HG03342 (cell line): Measurements from ENCODE around the gene RABGAP1L.
"Not testable (repeated sequence)": the region's sequence is repeated elsewhere in the genome, so short reads cannot be mapped to it uniquely, and the experiment has no call there.

Source experiments
- ATAC-seq: cut with Tn5 transposase; IDR thresholded peaks from one replicate; pipeline ENCODE4 v1.9.1; 2021; ENCODE audit warnings: mild to moderate bottlenecking, moderate library complexity; ENCODE audit not compliant: unreplicated experiment

The RABGAP1L gene

DNA sequence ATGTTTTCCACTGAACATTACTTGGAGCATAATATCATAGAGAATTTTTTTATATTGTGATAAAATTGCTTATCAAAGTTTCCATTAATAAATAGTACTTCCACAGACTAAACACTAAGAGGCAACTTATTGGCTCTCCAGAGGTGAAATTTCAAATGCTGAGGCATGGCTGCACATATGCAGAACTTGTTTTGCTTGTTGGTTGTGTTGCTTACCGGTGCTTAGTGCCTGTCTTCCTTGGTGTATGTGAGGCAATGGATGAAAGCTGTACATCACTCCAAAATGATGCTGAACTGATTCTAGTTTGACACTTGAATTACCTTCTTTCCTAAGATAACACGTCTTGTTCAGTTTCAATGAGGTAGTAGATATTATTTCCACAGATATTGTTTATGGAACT lies 258.6 kb downstream of the RABGAP1L start:
- ATAC-seq: no peak

DNA sequence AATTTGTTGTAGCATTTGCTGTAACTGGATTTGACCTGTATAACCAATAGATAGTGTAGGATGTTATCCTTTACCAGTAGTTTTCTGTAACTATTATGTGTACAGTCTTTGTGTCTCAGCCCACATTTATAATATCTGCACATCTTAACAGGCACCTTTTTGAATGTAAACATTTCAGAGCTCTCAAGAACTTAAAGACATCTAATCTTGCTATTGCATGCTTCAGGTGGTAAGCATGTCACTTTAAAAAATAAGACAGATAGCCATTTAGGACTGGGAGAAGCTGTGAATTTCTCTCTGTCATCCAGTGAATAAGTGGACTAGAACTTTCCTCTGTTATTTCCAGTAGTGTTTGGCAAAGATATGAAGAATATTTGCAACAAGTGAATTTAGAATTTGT lies 265.8 kb downstream of the RABGAP1L start:
- no peak for ATAC-seq

DNA sequence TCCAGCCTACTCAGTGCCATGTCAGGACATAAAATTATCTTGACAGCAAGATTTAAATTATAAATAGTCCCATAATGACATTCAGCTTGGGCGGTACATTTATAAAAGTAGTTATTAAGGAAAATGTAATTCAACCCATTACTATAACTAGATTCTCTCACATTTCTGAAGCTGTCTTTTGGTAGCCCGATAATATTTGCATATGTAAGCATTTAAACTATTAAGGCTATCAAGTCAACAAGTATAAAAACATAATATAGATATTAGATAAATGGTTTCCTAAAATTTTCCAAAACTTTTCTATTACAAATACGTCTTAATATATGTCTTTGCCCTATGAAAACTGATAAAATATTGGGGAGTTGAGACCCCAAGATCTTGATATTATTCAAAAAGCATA lies 266.8 kb downstream of the RABGAP1L start:
- ATAC-seq: no peak

DNA sequence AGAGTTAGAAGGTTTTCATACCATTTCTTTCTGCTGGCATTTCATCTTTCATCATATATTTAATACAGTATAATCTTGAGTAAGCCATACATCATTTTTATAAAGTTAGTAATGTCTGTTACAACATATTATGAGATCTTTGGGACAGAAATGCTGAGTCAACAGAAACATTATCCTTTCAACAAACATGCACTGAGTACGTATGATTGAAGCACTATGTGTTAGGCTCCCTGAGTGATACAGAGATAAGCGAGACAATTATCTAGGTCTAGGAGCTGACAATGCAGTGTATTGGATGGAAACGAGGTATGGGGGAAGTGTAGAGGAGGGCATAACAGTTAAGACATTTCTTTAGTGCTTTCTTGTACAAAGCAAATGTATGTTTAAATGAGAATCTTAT lies 268.7 kb downstream of the RABGAP1L start:
- ATAC-seq: no peak

DNA sequence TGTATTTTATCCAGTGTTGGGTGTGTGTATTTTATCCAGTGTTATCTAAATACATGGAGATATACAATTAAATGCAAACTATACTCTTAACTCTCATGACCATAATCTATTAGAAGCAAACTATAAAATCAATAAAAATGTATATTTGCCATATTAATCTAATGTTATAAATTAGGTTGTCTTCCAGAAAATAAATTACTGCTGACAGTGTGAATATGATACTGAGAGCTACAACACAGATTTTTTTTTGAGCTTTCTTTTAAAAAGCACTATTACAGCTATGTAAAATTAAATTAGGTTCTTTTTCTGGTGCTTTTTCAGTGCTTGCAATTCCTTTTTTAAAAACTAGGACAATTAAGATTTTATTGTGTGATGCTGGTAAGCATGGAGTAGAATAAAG lies 269.4 kb downstream of the RABGAP1L start:
- no peak for ATAC-seq

DNA sequence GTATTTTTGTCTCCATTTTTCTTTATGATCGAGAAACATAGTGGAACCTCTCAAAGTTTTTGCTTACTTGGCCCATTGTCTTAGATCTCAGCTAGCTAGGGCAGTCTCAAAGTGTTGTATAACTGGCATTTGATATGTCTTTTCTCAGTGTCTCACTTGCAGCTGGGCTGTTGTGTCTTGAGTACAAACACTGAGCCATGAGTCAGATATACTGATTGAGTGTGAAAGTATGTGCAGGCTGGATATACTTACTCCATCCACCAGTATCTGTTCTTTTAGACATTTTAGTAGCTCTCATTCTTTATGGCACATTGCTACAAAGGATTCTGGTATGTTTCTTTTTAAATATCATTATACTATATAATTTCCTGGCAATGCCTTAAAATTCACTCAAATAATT lies 274.1 kb downstream of the RABGAP1L start:
- ATAC-seq: no peak

DNA sequence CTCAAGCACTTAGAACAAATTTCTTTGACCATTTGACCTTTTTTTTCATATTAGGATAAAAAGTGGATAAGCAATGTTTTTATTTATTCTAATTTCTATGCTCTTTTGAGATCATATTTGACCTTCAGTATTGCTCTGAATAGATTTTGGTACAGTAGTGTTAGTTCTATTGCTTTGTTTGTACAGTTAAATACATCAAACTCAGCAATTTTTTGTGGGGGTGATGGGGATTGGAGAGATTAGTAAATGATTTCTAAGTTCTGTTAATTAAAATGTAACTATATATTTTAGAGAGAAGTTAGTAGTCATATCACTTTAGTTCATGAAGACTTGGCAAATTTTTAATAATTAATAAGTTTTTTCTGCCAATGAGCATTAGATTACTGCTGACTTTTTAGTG lies 286.0 kb downstream of the RABGAP1L start:
- no peak for ATAC-seq

DNA sequence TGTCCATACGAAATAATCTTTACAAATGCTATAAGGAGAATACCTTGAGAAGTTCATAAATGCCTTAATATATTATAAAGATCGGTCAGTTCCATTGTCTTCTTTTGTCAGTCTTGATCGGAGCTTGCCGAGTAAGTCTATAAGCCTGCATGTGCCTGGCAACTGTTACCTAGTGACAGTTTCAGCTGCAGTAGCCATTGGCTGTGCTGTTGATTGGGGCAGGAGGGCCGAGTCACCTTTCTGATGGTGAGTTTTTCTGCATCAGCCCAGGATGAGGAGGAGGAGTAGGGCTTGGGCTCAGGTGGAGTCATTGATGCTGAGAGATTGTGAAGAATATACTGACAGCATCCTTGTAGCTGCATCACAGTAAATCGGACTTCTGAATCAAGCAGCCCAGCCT lies 286.5 kb downstream of the RABGAP1L start:
- no peak for ATAC-seq

DNA sequence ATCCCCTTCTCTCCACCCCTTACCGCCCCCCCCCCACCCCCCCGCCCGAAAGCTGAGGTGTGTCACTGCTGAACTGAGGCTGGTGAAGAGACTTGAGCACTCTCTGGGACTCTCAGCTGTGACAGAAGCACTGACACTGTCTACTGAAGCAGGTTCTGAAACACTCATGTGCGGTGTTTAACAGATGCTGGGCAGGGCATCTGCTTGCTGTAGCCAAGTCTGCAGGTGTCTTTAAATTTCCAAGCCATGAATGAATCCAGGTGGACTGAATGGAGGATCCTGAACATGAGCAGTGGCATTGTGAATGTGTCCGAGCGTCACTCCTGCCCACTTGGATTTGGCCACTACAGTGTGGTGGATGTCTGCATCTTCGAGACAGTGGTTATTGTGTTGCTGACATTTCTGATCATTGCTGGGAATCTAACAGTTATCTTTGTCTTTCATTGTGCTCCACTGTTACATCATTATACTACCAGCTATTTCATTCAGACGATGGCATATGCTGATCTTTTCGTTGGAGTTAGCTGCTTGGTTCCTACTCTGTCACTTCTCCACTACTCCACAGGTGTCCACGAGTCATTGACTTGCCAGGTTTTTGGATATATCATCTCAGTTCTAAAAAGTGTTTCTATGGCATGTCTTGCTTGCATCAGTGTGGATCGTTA lies 288.7 kb downstream of the RABGAP1L start, which contains the start of gene GPR52:
GPR52 (plus strand) TSS at position 99 of the 665 bp plus-strand sequence; CDS start at position 247, 148 bp downstream.
- ATAC-seq: no peak

DNA sequence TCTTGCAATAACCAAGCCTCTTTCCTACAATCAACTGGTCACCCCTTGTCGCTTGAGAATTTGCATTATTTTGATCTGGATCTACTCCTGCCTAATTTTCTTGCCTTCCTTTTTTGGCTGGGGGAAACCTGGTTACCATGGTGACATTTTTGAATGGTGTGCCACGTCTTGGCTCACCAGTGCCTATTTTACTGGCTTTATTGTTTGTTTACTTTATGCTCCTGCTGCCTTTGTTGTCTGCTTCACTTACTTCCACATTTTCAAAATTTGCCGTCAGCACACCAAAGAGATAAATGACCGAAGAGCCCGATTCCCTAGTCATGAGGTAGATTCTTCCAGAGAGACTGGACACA lies 289.2 kb downstream of the RABGAP1L start:
- ATAC-seq: no peak

DNA sequence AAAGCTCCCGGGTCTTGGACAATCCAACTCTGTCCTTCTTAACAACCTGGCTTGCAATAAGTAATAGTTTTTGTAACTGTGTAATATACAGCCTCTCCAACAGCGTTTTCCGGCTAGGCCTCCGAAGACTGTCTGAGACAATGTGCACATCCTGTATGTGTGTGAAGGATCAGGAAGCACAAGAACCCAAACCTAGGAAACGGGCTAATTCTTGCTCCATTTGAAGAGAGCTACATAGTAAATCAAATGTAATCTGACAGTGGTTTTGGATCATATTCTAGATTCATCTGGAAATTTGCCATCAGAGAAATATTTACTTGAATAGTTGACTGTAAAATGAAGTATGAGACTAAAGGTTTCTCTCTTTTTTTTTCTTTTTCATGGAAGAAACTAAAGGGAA lies 289.7 kb downstream of the RABGAP1L start:
- no peak for ATAC-seq

DNA sequence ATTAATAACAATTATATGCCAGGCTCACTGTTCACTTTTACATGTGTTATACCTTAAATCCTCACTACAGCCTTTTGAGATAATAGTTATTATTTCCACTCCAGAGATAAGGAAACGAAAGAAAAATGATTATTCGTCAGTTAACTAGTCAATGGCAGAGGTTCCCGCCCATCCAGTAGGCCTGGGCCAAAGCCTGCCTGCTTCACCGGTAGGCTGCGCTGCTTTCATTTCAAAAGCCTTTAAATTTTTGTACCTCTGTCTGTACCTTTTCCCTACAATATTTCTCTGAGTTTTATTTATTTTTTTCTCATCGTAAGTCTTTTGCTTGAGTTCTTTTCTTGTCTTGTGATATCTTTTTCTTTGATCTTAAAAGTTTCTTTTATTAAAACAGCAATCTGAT lies 292.1 kb downstream of the RABGAP1L start:
- no peak for ATAC-seq

DNA sequence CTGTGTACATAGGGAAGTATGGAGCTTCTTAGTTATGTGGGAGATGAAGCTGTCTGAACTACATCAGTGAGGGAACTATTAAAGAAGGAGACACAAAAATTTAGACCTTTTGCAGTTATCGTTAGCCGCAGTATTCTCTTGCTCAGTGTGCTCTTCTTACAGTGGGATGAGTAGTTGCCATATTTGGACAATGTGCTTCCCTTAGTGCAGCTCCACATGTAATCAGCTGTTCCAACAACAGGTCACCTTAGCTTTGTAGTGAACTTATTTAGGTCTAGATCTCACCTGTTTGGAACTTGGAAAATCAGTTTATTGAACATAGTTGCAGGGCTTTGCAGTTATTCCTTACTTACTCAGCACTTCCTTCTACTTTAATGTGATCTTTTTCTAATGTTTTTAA lies 306.5 kb downstream of the RABGAP1L start:
- no peak for ATAC-seq

DNA sequence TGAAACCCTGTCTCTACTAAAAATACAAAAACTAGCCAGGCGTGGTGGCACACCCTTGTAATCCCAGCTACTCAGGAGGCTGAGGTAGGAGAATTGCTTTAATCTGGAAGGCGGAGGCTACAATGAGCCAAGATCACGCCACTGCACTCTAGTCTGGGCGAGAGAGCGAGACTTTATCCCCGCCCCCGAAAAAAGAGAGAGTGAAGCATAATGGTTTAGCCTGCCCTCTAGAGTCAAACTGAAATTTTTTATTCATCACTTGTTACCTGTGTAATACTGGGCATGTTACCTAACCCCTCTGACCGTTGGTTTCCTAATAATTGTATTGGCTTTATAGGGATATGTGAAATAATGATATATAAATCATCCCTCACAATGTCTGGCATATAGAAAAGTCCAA lies 307.3 kb downstream of the RABGAP1L start:
- no peak for ATAC-seq

DNA sequence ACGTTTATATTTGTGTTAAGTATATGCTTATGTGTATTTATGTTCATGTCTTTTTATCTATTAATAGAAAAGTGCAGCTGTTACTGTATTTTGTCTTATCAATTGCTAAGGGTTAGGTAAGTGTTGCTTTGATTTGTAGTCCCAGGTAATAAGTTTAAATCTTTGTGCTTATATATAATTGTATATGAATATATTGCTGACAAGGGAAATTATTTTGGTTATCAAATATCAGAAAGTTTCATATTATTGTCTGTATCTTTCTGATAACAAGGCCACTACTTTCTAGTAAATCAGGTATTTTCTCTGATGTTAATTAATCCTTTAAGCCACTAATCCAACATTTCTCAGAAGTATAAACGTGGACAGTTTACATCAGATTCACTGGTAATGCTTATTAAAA lies 309.7 kb downstream of the RABGAP1L start:
- no peak for ATAC-seq

DNA sequence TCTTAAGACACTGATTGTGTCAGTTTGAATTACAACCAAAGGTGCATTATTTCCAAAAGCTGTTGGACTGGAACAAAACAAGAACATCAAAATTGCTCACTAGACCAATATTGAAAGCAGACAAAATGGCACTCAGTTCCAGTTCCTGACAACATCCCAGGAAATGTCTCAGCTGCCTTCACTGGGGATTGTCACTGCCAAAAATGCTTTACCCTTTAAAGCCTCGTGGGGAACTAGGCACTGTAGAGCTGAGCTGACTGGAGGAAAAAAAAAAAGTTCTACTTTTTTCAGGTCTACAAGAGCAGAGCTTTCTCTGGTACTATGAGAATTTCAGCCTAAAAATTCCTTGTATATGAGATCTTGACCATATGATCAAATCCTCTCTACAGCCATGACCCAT lies 310.4 kb downstream of the RABGAP1L start:
- no peak for ATAC-seq

DNA sequence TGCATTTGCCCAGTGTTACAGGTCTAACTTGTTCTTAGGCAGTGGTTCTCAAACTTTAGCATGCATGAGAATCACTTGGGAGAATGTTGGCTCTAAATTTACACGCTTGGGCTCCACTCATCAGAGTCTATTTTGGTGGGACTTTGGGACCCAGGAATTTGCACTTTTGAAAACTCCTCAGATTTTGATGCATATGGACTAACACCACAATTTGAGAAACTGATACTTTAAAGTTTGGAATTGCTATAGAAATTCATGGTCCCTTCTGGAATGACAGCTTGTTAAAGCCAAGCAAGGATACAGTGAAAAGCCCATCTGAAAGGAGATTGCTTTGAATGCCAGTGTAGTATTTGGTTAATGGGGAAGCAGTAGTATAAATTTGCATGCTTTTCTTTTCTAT lies 320.0 kb downstream of the RABGAP1L start:
- ATAC-seq: no peak

DNA sequence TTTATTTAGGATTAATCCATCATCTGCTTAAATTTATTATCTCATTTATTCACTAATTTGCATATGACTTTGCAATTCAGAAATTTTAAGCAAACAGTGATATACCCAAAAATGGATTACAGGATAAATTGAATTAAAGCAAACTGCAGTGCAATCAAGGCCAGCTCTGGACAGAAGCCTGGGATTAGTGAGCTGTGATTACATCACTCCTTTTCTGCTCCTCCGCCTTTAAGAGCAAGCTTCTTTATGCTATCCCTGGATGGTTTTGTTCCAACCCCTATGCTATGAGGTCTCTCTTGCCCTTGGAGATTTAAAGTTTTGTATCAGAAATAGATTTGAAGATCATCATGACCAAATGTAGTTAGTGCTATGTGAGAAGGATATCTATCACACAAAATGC lies 321.0 kb downstream of the RABGAP1L start:
- ATAC-seq: no peak

DNA sequence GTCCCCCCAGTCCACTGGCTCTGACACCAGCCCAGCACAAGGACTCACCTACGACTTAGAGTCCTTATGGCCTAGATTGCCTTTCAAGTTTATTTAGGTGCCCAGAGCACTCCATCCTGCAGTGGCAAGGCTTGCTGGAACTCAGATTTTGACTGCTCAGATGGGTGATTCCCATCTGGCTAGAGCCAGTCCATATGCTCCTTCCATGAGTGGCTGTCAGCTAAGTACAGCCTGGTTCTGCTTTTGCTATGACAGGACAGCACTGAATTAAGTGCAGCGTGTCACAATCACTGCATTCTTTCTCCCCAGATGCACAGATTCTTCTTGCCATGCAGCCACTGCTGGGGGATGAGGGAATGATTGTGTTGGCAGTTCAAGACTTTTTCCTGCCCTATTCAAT lies 332.3 kb downstream of the RABGAP1L start:
- no peak for ATAC-seq

DNA sequence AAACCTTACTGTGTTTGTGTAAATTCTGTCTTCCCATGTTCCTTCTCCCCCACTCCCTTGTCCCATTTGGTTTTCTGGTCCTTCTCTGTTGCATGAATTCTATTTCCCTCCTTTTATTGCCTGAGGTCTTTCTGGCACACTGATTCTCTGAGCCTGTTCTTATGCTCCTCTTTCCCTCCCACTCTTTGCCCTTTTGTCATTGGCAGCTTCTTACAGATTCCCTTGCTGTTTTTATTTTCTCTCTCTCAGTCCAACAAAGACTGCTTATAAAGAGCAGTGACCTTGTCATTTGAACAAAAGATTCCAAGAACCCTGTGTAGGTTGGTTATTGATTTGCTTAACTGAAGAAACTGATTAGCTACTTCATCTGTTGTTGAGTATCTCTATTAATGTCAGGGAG lies 338.2 kb downstream of the RABGAP1L start:
- no peak for ATAC-seq

DNA sequence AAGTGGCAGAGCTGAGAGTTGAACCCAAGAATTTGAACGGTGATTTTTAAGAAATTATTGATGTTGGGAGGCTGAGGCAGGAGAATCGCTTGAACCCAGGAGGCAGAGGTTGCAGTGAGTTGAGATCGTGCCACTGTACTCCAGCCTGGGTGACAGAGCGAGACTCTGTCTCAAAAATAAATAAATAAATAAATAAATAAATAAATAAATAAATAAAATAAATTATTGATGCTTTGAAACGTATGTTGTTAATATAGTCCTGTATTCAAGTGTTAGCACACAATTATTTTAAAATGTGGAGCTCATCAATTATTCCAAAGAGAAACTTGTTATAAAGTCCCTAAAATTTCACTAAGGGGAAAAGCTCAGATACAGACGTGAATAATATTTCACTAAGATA lies 357.4 kb downstream of the RABGAP1L start:
- not testable (repeated sequence) for ATAC-seq

DNA sequence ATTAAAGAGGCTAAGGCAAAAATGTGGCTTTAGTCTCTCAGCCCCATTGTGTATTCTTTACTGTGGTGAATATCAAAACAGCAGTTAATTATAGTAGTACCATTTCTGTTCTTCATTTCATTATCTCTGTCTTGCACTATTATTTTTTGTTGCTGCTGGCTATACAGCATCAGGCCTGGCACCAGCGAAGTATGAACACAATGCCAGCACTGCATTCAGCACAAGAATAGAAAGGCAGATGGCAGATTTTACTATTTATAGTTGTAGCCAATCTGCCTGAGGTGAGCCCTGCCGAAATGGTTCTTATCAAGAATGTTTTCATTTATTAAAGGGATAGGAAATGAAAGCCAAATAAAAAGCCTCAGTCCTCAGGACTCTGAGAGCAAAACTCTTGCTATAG lies 360.5 kb downstream of the RABGAP1L start:
- no peak for ATAC-seq

DNA sequence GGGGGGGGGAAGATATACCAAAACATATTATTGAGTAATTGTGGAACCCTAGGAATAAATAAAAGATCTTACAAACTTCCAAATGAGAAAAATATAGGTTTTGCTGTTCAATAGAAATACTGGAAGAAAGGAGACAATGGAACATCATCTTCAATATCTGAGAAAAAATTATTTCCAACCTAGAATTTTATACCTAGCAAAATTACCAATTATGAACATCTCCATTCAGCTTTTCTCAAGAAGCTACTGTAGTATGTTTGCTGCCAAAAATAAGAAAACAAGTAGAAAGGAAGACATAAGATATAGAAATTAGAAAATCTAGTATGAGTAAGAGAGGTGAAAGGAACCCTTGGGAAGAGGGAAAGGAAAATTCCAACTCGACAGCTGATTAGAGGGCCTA lies 372.4 kb downstream of the RABGAP1L start:
- no peak for ATAC-seq
